HepG2 (cell line): ENCODE results near the gene RRAGA. TPM values are rescaled to one million over a fixed set of nuclear protein-coding genes. Genes with fewer than 3 reads are reported as not detected.

Source experiments
- ATAC-seq: fragments of 200-7000 bp; cut with Tn5 transposase; 3 replicates; pipeline ENCODE4 v1.9.1; 2020; ENCODE audit warnings: mild to moderate bottlenecking, moderate library complexity
- BruUV-seq: library from RNA; stranded (reverse); fragments of 400-500 nt; replicated peaks from 2 replicates; lab custom pipeline; 2021; lab: Mats Ljungman, UMichigan
- CTCF ChIA-PET: fragments of 300-600 bp; formaldehyde crosslinking; extraction: SDS; loops from one replicate; lab custom pipeline; 2021; ENCODE audit warnings: low total read pairs, inconsistent platforms, low intra/inter-chr PET ratio; lab: Yijun Ruan, JAX
- POLR2A ChIA-PET: fragments of 350-600 bp; sonication (Branson Sonifier 250); formaldehyde crosslinking; loops from one replicate; lab custom pipeline; 2020; ENCODE audit warnings: antibody characterized with exemption, inconsistent platforms; lab: Yijun Ruan, JAX
- DNase-seq: peaks from one replicate; pipeline ENCODE4 v3.0.0-alpha.2; 2015; ENCODE audit warnings: low spot score
- FAIRE-seq: peaks from 3 replicates; lab custom pipeline; 2011; peaks lifted over from hg19 to GRCh38; lab: Jason Lieb, UNC
- H2AFZ ChIP-seq: one replicate; pipeline ENCODE4 v1.6.1; 2011; ENCODE audit warnings: low read length, inconsistent platforms
- H3K27ac ChIP-seq: fragments of 300-600 bp; 3 replicates; pipeline ENCODE4 v1.8.0; 2011; ENCODE audit warnings: mixed run types, mild to moderate bottlenecking, mixed read lengths, low read length, inconsistent platforms; ENCODE audit not compliant: insufficient read depth; ENCODE audit errors: extremely low read length
- H3K27me3 ChIP-seq, 2 experiments: fragments of 200-600 bp in 1 of 2; 2 replicates in 1 of 2; 3 replicates in 1 of 2; pipeline versions ENCODE4 v1.6.0 to v1.8.0; 2011; ENCODE audit warnings: low read length in 2 of 2, mild to moderate bottlenecking in 2 of 2, moderate library complexity in 2 of 2, inconsistent platforms in 1 of 2; ENCODE audit not compliant: insufficient read depth in 2 of 2, control insufficient read depth in 1 of 2
- H3K36me3 ChIP-seq, 2 experiments: fragments of 200-600 bp in 1 of 2; replicated peaks in 1 of 2; 2 replicates in 1 of 2; 3 replicates in 1 of 2; pipeline versions ENCODE4 v1.5.1 to v1.8.0; 2011; ENCODE audit warnings: low read length in 2 of 2, inconsistent platforms in 1 of 2; ENCODE audit not compliant: insufficient read depth in 2 of 2, control insufficient read depth in 1 of 2
- H3K4me1 ChIP-seq: 2 replicates; pipeline ENCODE4 v1.5.1; 2012; ENCODE audit warnings: low read length, inconsistent platforms; ENCODE audit not compliant: insufficient read depth
- H3K4me2 ChIP-seq: 2 replicates; pipeline ENCODE4 v1.6.0; 2011; ENCODE audit warnings: low read depth, low read length, inconsistent platforms
- H3K4me3 ChIP-seq, 3 experiments: fragments of 200-600 bp in 1 of 3; sonication (generic), shearing (Covaris generic) in 1 of 3; replicated peaks in 1 of 3; 2 replicates each; pipeline ENCODE4 v1.5.1; 2011 to 2016; ENCODE audit warnings: low read length in 3 of 3, inconsistent platforms in 2 of 3, low read depth in 2 of 3, mild to moderate bottlenecking in 2 of 3, control low read depth in 1 of 3, mixed read lengths in 1 of 3; ENCODE audit not compliant: insufficient read depth in 1 of 3
- H3K79me2 ChIP-seq: one replicate; pipeline ENCODE4 v1.6.1; 2011; ENCODE audit warnings: low read length, inconsistent platforms; ENCODE audit not compliant: insufficient read depth
- H3K9ac ChIP-seq: 2 replicates; pipeline ENCODE4 v1.6.0; 2011; ENCODE audit warnings: mild to moderate bottlenecking, low read depth, low read length, inconsistent platforms; ENCODE audit not compliant: insufficient read depth
- H3K9me3 ChIP-seq: 2 replicates; pipeline ENCODE4 v1.5.1; 2012; ENCODE audit warnings: mild to moderate bottlenecking, low read length
- H4K20me1 ChIP-seq: 2 replicates; pipeline ENCODE4 v1.6.0; 2011; ENCODE audit warnings: inconsistent platforms, mild to moderate bottlenecking, low read length, moderate library complexity; ENCODE audit not compliant: insufficient read depth
- ELF1 ChIP-seq: sonication (generic); formaldehyde crosslinking; IDR thresholded peaks from 2 replicates; pipeline ENCODE4 v1.4.0; 2020; ENCODE audit warnings: missing genetic modification reagents
- FOXA1 ChIP-seq, 2 experiments: fragments of 450-650 bp in 1 of 2; sonication (generic) in 1 of 2; formaldehyde crosslinking in 1 of 2; IDR thresholded peaks; 2 replicates each; pipeline versions ENCODE4 v1.4.0 to v1.6.1; 2016 to 2020; ENCODE audit warnings: missing genetic modification reagents in 1 of 2
- GTF3A ChIP-seq: sonication (generic); formaldehyde crosslinking; conservative IDR thresholded peaks from 2 replicates; pipeline ENCODE4 v1.4.0; 2020; ENCODE audit warnings: mild to moderate bottlenecking, missing genetic modification reagents
- MLLT10 ChIP-seq: sonication (generic); formaldehyde crosslinking; IDR thresholded peaks from 2 replicates; pipeline ENCODE4 v1.4.0; 2020; ENCODE audit warnings: missing genetic modification reagents
- POGK ChIP-seq: sonication (generic); formaldehyde crosslinking; conservative IDR thresholded peaks from 2 replicates; pipeline ENCODE4 v1.8.0; 2022; ENCODE audit warnings: mild to moderate bottlenecking, moderate library complexity, missing genetic modification reagents
- ZNF354B ChIP-seq: sonication (generic); formaldehyde crosslinking; IDR thresholded peaks from 2 replicates; pipeline ENCODE4 v1.8.0; 2022; ENCODE audit warnings: mild to moderate bottlenecking, missing genetic modification reagents
- ZNF367 ChIP-seq: sonication (generic); formaldehyde crosslinking; IDR thresholded peaks from 2 replicates; pipeline ENCODE4 v1.4.0; 2020; ENCODE audit warnings: missing genetic modification reagents, borderline replicate concordance
- ZNF503 ChIP-seq: sonication (generic); formaldehyde crosslinking; IDR thresholded peaks from 2 replicates; pipeline ENCODE4 v1.4.0; 2020; ENCODE audit warnings: missing genetic modification reagents
- ZNF83 ChIP-seq: sonication (generic); formaldehyde crosslinking; IDR thresholded peaks from 2 replicates; pipeline ENCODE4 v1.4.0; 2020; ENCODE audit warnings: missing genetic modification reagents, mild to moderate bottlenecking, borderline replicate concordance
- WGBS: methylation state at CpG from one replicate; pipeline ENCODE4 v1.1.6; 2017; ENCODE audit warnings: low lambda C conversion rate; 5-methylcytosine and 5-hydroxymethylcytosine counted together
- in situ Hi-C: cut with HindIII; loops from 2 replicates; pipeline ENCODE4 v1.10.0; 2017; ENCODE audit warnings: low pct_unique_long_range_greater_than_20kb; ENCODE audit not compliant: extremely low pct_ligation_motif_present
- intact Hi-C: fragments of 100-400 bp; cut with micrococcal nuclease; formaldehyde crosslinking; loops from one replicate; pipeline ENCODE4 v1.10.0; 2022; ENCODE audit not compliant: unreplicated experiment
- polyA plus RNA-seq, 8 experiments: library from polyadenylated mRNA; depleted of rRNA in 3 of 8; stranded (reverse) in 7 of 8; unstranded in 1 of 8; fragments of >200 nt; fragmentation: Illumina TruSeq in 4 of 8; extraction: Trizol in 4 of 8; gene quantifications; 2 replicates each; pipeline versions ENCODE4 v1.2.1 to v1.2.3, GENCODE V29; 2011 to 2016; ENCODE audit warnings: low read depth in 4 of 8, missing spikeins in 1 of 8, mixed read lengths in 1 of 8; ENCODE audit not compliant: insufficient read depth in 1 of 8
- total RNA-seq, 5 experiments: library from RNA; depleted of rRNA; stranded (reverse); fragments of >200 nt; fragmentation: Illumina TruSeq; extraction: Trizol; gene quantifications; 2 replicates each; pipeline ENCODE4 v1.2.3, GENCODE V29; 2016; ENCODE audit warnings: low read depth in 1 of 5

Gene RRAGA
- total and polyA plus RNA-seq, 2 of the 13 experiments (the other 11 are each of a cell fraction or from before 2014, with no cell fraction given) = 37.5 to 118 TPM

GRCh38 chr9:19026375-19026774, 22.9 kb upstream of the RRAGA start:
- no peaks in the 10 kb centered on the region; a peak in 1 of 5 replicates for H3K27me3 ChIP-seq
- no peak overlapping the region for H3K4me2 ChIP-seq
- no peaks in the 10 kb centered on the region for H3K9me3 ChIP-seq
- no peak for TF ChIP-seq FOXA1 (IDR thresholded peaks at IDR 0.05)
- no peak for TF ChIP-seq FOXA1 (CRISPR knock-in tag; IDR thresholded peaks at IDR 0.05)
- TF ChIP-seq ZNF354B (CRISPR knock-in tag) = no peak
- TF ChIP-seq ELF1 = no peak
- no peak for TF ChIP-seq MLLT10 (CRISPR knock-in tag)
- no peak for TF ChIP-seq ZNF83
- no peak for TF ChIP-seq POGK
- no peak for TF ChIP-seq ZNF503
- TF ChIP-seq GTF3A (CRISPR knock-in tag) = no peak
- no peak for TF ChIP-seq ZNF367 (CRISPR knock-in tag)
- POLR2A ChIA-PET = no interaction called here
- no peak overlapping the region for H3K9ac ChIP-seq
- DNase-seq (no peak), ATAC-seq (no peak), FAIRE-seq (no peak)
- no peaks in the 10 kb centered on the region for H4K20me1 ChIP-seq
- CTCF ChIA-PET = no interaction called here
- no peak overlapping the region for H2AFZ ChIP-seq
- H3K27ac ChIP-seq = no peak overlapping the region
- no peaks in the 10 kb centered on the region for H3K4me1 ChIP-seq
- no TSS peak for BruUV-seq
- 25% methylated on average over 6 of the region's 6 CpGs for WGBS
- in situ Hi-C loops (loop anchor here (5.0 to 25.0 kb wide), 2 partner anchors 769 to 1214 kb away; no protein-coding TSS in a partner anchor), intact Hi-C loops (loop anchor here (5.0 to 10.0 kb wide), 2 partner anchors 232 to 1214 kb away; no protein-coding TSS in a partner anchor)
- no peaks in the 10 kb centered on the region for H3K36me3 ChIP-seq
- no peaks in the 10 kb centered on the region for H3K79me2 ChIP-seq
- H3K4me3 ChIP-seq = no peak overlapping the region
